ENCODE measurements around the gene MUC20.
"Not testable (repeated sequence)": the region's sequence is repeated elsewhere in the genome, so short reads cannot be mapped to it uniquely, and the experiment has no call there.

MUC20 gene, protein sequence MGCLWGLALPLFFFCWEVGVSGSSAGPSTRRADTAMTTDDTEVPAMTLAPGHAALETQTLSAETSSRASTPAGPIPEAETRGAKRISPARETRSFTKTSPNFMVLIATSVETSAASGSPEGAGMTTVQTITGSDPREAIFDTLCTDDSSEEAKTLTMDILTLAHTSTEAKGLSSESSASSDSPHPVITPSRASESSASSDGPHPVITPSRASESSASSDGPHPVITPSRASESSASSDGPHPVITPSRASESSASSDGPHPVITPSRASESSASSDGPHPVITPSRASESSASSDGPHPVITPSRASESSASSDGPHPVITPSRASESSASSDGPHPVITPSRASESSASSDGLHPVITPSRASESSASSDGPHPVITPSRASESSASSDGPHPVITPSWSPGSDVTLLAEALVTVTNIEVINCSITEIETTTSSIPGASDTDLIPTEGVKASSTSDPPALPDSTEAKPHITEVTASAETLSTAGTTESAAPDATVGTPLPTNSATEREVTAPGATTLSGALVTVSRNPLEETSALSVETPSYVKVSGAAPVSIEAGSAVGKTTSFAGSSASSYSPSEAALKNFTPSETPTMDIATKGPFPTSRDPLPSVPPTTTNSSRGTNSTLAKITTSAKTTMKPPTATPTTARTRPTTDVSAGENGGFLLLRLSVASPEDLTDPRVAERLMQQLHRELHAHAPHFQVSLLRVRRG

DNA sequence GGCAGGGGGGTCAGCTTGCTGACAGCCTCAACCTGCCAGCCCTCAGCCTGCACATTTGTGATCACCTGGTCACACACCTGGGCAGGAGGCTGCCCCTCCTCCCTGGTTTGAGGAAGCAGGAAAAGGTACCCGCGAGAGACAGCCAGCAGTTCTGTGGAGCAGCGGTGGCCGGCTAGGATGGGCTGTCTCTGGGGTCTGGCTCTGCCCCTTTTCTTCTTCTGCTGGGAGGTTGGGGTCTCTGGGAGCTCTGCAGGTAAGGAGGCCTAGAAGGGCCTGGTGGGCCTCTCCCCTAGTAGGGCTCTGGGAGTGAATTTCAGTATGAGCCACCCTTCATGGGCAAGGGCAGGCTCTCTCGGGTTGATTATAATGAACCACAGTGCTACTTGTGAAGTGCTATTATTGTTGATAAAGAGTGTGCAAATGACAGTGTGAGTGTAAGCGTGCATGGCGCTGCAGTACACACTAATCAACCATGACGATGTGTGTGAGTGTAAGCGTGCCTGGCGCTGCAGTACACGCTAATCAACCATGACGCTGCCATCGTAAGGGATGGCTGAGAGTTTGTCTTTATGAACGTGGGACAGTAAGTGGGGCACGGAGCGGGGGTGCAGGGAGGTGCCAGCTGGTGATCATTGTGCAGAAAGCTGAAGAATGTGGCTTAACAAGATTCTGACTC, at the start of gene MUC20:
TSS of gene MUC20 (plus strand) at position 148 of the 676 bp plus-strand sequence. CDS start at position 178, 30 bp downstream.
- in situ Hi-C loops (cut with MboI; ENCODE audit: low sequenced_read_pairs) = loop anchor here (25.0 kb wide), 1 partner anchor 291 kb away; no protein-coding TSS in a partner anchor

DNA sequence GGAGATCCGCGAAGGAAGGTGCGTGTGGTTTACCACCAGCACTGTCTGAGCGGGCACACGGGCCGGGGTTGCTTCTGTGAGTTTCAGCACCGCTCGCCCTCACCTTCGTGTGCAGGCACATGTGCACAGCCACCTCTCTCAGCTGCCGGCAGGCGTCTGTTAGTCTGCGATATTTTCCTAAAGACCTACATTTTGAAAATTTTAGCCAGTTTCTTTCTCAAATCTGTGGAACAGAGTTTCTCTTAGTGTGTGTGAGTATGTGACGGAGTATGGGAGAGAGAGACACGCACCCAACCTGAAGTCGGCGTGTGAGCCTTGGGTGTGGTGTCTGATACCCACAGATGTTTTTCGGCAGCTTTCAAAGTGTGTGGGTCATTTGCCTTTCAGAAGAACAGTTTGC, 49.5 kb upstream of the MUC20 start:
- in situ Hi-C loops (cut with MboI; ENCODE audit: low sequenced_read_pairs) = not testable (repeated sequence)

DNA sequence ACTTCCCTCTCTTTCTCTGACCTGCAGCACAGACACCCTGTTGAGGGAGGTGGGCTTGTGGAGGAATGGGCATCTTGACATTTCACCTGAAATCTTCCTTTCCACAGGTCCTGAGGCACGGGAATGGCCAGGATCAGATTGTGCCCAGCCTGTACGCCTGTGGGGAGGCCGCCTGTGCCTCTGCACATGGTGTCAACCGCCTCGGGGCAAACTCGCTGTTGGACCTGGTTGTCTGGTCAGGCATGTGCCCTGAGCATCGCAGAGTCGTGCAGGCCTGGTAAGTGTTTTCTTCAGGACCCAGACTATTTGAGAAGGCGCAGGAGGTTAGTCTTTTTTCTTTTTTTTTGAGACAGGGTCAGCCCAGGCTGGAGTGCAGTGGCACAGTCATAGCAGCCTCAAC, 47.1 kb upstream of the MUC20 start:
- in situ Hi-C loops (cut with MboI; ENCODE audit: low sequenced_read_pairs) = not testable (repeated sequence)

DNA sequence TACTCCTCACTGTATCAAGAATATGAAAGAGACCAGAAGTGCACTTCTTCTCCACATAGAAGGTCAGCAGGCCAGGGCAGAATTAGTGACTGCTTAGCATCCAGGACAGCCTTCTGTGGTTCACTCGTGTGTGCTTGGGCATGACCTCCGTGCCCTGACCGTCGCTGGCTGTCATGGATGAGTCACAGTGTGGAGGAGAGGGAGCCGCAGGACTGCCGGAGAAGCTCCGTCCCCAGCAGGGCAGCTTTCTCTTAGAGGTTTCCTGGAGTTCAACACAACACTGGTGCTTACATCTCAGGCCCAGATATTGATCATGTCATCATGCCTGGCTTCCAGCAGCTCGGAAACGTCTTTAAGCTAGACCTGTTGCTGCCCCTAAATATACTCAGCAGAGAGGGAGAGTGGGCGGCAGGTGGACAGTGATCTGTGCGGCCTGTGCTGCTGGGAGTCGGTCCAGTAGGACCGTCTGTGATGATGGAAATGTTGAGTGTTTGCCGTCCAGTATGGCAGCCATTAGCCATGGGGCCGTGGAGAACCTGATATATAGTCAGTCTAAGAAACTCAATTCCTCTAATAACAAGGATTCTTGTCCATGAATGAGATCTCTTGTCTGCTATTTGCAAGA, 42.3 kb upstream of the MUC20 start:
- in situ Hi-C loops (cut with MboI; ENCODE audit: low sequenced_read_pairs) = not testable (repeated sequence)

GRCh38 chr3:195680690-195681089, 40.1 kb upstream of the MUC20 start:
- in situ Hi-C loops (cut with MboI; ENCODE audit: low sequenced_read_pairs) = not testable (repeated sequence)

DNA sequence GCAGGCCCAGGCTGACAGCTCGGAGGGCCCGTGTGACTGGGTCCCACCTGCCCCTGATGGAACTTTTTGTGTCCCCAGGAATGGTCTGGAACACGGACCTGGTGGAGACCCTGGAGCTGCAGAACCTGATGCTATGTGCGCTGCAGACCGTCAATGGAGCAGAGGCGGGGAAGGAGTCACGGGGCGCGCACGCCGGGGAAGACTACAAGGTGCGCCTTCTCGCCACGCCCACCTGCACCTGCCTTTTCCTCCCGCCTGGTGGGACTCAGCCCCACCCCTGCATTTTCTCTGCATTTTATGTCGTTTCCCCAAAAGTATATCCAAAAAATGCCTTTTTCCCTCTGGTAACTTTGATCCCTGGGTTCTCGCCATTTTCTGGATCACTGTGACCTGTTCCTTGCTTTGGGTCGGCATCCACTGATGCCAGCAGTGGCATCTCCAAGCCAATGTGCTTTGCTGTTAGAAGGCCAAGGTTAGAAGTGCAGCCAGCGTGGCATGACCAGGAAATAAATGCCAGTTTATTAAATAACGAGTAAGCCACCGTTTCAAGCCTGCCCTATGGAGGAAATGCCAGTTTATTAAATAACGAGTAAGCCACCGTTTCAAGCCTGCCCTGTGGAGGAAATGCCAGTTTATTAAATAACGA, 39.2 kb upstream of the MUC20 start:
- in situ Hi-C loops (cut with MboI; ENCODE audit: low sequenced_read_pairs) = not testable (repeated sequence)

DNA sequence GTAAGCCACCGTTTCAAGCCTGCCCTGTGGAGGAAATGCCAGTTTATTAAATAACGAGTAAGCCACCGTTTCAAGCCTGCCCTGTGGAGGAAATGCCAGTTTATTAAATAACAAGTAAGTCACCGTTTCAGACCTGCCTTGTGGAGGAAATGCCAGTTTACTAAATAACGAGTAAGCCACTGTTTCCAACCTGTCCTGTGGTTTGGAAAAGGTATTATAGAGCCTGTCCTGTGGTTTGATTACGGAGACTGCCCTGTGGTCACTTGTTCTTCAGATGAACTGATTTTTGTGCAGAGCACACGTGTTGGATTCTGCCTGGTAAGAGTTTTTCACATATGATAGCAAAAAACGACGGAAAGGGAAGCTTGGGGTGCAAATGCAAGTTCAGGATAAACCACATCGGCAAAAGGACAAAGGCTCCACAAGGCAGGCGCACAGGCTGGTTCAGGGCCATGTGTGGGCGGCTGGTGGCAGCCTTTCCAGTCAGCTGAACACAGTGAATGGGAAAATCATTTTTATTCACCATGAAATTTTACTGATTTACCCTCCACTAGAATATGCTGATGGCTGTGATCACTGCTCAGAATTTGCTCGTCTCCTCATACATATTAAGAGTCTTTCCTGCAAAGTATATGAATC, 38.6 kb upstream of the MUC20 start:
- in situ Hi-C loops (cut with MboI; ENCODE audit: low sequenced_read_pairs) = not testable (repeated sequence)

DNA sequence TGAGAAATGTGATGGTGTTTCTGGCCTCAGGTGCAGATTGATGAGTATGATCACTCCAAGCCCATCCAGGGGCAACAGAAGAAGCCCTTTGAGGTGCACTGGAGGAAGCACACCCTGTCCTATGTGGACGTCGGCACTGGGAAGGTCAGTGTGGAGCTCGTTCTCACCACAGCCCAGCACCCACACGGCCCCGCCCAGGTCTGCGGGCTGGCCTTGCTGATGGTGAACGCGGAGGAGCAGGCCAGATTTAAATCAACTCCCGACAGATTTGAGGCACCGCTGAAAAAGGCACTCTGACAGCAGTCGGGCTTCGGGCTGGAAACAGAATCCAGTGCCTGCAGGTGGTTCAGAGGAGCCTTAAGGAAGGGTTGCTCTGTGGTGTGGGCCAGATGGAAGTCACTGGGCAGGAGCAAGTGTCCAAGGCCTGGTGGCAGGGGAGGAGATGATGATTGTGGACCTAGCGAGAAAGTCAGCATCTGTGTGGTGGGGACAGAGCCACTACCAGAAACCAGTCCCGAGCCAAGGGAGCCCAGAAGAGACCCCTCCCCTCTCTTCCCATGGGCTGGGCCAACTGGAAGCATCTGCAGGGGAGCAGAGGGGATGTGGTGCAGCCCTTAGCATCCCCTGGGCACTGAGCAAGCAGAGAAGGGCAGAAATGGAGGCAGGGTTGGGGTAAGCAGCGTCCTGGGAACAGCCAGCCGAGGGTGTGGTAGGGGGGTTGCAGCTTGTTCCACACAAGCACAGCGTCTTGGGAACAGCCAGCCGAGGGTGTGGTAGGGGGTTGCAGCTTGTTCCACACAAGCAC, 36.9 kb upstream of the MUC20 start:
- in situ Hi-C loops (cut with MboI; ENCODE audit: low sequenced_read_pairs) = not testable (repeated sequence)

DNA sequence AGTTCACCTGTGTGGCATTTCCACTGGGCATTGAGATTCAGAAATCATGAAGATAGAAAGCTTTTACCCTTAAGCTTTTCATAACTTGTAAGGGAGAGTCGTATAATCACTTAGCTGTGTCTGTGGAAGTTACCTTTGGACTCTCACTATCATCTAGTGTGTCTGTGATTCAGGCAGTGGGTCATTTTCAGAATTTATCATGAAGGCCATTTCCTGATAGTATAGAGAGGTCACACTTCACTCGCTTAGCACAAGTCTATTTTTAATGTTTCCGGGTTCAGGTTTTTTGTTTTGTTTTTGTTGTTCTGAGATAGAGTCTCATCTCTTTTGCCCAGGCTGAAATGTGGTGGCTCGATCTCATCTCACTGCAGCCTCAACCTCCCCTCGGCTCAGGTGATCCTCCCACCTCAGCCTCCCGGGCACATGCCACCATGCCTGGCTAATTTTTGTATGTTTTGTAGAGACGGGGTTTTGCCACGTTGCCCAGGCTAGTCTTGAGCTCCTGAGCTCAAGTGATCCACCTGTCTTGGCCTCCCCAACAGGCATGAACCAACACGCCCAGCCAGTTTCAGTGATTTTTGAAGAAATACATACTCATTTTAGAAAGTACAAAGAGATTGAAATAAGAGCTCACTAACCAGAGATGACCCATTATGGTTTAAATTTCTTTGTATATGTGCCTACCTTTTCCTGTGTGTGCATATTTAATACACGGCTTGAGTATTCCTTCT, 36.1 kb upstream of the MUC20 start:
- in situ Hi-C loops (cut with MboI; ENCODE audit: low sequenced_read_pairs) = not testable (repeated sequence)

DNA sequence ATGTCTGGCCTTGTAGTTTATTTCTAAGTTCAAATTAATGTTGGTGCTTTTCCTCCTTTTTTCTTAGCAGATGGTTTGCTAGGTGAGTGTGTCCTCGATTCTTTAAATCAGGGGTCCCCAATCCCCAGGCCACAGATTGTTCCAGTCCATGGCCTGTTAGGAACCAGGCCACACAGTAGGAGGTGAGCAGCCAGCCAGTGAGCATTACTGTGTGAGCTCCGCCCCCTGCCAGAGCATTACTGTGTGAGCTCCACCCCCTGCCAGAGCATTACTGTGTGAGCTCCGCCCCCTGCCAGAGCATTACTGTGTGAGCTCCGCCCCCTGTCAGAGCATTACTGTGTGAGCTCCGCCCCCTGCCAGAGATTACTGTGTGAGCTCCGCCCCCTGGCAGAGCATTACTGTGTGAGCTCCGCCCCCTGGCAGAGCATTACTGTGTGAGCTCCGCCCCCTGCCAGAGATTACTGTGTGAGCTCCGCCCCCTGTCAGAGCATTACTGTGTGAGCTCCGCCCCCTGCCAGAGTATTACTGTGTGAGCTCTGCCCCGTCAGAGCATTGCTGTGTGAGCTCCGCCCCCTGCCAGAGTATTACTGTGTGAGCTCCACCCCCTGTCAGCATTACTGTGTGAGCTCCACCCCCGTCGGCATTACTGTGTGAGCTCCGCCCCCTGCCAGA, 34.1 kb upstream of the MUC20 start:
- in situ Hi-C loops (cut with MboI; ENCODE audit: low sequenced_read_pairs) = not testable (repeated sequence)

DNA sequence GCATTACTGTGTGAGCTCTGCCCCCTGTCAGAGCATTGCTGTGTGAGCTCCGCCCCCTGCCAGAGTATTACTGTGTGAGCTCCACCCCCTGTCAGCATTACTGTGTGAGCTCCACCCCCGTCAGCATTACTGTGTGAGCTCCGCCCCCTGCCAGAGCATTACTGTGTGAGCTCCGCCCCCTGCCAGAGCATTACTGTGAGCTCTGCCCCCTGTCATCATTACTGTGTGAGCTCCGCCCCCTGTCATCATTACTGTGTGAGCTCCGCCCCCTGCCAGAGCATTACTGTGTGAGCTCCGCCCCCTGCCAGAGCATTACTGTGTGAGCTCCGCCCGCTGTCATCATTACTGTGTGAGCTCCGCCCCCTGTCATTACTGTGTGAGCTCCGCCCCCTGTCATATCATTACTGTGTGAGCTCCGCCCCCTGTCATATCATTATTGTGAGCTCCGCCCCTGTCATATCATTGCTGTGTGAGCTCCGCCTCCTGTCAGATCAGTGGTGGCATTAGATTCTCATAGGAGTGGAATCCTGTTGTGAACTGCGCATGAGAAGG, 33.5 kb upstream of the MUC20 start:
- in situ Hi-C loops (cut with MboI; ENCODE audit: low sequenced_read_pairs) = not testable (repeated sequence)

- in situ Hi-C loops (cut with MboI; ENCODE audit: low sequenced_read_pairs) = not testable (repeated sequence)
Observed at GRCh38 chr3:195688471-195689183, 32.2 kb upstream of the MUC20 start.

- in situ Hi-C loops (cut with MboI; ENCODE audit: low sequenced_read_pairs) = not testable (repeated sequence)
Observed at GRCh38 chr3:195689184-195690070, 31.4 kb upstream of the MUC20 start.

DNA sequence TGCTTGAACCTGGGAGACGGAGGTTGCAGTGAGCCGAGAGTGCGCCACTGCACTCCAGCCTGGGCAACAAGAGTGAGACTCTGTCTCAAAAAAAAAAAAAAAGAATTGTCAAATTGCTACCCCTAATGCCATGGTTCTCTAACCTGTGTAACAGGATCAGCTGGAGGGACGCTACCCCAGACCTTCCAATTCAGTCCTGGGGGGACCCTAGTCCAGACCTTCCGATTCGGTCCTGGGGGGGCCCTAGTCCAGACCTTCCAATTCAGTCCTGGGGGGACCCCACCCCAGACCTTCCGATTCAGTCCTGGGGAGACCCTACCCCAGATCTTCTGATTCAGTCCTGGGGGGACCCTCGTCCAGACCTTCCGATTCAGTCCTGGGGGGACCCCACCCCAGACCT, 29.8 kb upstream of the MUC20 start:
- in situ Hi-C loops (cut with MboI; ENCODE audit: low sequenced_read_pairs) = no loop called here

GRCh38 chr3:195691596-195692353, 29.0 kb upstream of the MUC20 start:
- in situ Hi-C loops (cut with MboI; ENCODE audit: low sequenced_read_pairs) = not testable (repeated sequence)

DNA sequence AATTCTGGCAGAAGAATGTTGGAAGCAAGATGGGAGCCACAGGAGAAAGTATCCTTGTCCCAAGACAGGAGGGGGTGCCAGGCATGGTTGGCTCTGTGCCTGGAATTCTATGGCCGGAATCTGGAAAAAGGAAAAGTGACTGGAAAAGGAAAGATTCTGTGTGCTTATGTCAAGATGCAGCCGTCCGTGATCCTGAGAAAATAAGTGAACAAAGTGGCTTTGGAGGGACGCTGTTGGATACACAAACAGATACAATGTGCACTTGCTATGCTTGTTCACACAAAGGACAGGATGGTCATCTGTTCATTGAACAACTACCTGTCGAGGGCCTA, 28.5 kb upstream of the MUC20 start:
- in situ Hi-C loops (cut with MboI; ENCODE audit: low sequenced_read_pairs) = no loop called here

All from HL-60/S4 (cell line).